Neural crest cell (in vitro differentiated cells): Measurements from ENCODE around the gene ATP8B1. TPM values are rescaled to one million over a fixed set of nuclear protein-coding genes. Genes with fewer than 3 reads are reported as not detected.

Experiments
- DNase-seq: peaks from one replicate; pipeline ENCODE4 v3.0.0; 2021; ENCODE audit warnings: low read depth, mixed read lengths, low spot score
- H3K27ac Mint-ChIP-seq: one replicate; pipeline ENCODE4 v1.8.0; 2021; ENCODE audit warnings: mild to moderate bottlenecking, mixed read lengths; ENCODE audit not compliant: unreplicated experiment
- H3K27me3 Mint-ChIP-seq: 2 replicates; pipeline ENCODE4 v1.8.0; 2021; ENCODE audit warnings: low read depth, mild to moderate bottlenecking, mixed read lengths
- H3K36me3 Mint-ChIP-seq: 2 replicates; pipeline ENCODE4 v1.8.0; 2021; ENCODE audit warnings: low read depth, mild to moderate bottlenecking, mixed read lengths
- H3K4me1 Mint-ChIP-seq: 2 replicates; pipeline ENCODE4 v1.8.0; 2021; ENCODE audit warnings: mixed read lengths
- H3K4me3 Mint-ChIP-seq: one replicate; pipeline ENCODE4 v1.8.0; 2021; ENCODE audit warnings: mild to moderate bottlenecking, mixed read lengths
- H3K9me3 Mint-ChIP-seq: 2 replicates; pipeline ENCODE4 v1.8.0; 2021; ENCODE audit warnings: mixed read lengths
- total RNA-seq: library from RNA; stranded (reverse); gene quantifications from 2 replicates; pipeline ENCODE4 v1.2.1, GENCODE V29; 2021
- TF ChIP-seq, protein P1 (sequence below): fragments of 200-600 bp; sonication (generic); conservative IDR thresholded peaks from 2 replicates; pipeline ENCODE4 v1.5.0; 2021; ENCODE audit warnings: antibody characterized with exemption, mild to moderate bottlenecking

The ATP8B1 gene
- total RNA-seq, 1 donor from 2014 or later: 0.05 TPM

DNA sequence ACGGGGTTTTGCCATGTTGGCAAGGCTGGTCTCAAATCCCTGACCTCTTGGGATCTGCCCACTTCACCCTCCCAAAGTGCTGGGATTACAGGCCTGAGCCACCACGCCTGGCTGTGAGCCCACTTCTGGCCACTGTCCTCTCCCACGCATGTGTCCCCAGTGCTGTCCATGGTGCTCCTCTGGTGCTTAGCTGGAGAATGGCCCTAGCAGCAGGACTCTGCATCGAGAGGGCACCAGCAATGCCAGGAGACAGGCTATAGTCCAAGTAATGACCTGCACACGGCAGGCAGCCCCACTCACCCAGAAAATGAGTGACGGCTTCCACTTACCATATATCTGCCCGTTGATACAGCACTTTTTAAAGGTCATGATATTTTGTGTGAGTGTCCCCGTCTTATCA, 115.1 kb downstream of the ATP8B1 start:
- H3K4me3 Mint-ChIP-seq: no peak overlapping the region
- no peak for DNase-seq
- no peaks in the 10 kb centered on the region for H3K4me1 Mint-ChIP-seq
- H3K36me3 Mint-ChIP-seq: no peaks in the 10 kb centered on the region
- no peak overlapping the region for H3K27ac Mint-ChIP-seq
- H3K9me3 Mint-ChIP-seq: peaks cover 2% of the 10 kb centered on the region
- TF ChIP-seq, protein P1, sequence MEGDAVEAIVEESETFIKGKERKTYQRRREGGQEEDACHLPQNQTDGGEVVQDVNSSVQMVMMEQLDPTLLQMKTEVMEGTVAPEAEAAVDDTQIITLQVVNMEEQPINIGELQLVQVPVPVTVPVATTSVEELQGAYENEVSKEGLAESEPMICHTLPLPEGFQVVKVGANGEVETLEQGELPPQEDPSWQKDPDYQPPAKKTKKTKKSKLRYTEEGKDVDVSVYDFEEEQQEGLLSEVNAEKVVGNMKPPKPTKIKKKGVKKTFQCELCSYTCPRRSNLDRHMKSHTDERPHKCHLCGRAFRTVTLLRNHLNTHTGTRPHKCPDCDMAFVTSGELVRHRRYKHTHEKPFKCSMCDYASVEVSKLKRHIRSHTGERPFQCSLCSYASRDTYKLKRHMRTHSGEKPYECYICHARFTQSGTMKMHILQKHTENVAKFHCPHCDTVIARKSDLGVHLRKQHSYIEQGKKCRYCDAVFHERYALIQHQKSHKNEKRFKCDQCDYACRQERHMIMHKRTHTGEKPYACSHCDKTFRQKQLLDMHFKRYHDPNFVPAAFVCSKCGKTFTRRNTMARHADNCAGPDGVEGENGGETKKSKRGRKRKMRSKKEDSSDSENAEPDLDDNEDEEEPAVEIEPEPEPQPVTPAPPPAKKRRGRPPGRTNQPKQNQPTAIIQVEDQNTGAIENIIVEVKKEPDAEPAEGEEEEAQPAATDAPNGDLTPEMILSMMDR: no peak
- H3K27me3 Mint-ChIP-seq: no peaks in the 10 kb centered on the region

DNA sequence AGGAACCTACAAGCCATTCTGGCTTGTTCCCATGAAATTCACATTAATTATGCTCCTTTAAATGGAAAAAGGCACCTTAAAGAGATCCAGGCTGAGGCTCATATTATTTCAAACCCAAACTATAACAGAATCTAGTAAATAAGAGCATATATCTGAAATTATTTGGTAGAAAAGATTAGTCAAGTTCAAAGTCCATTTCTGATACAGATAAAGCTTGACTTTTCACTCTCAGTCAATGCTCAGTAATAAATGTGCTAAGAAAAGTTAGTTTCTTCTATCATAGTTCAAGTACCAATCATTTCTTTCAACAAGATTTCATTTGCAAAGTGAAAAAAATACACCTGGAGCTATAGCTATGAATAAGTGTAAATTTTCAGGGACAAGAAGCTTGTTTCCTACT, 119.6 kb downstream of the ATP8B1 start:
- TF ChIP-seq, protein P1: no peak
- no peak for DNase-seq
- Mint-ChIP-seq H3K36me3 (no peaks in the 10 kb centered on the region), H3K9me3 (peaks cover 2% of the 10 kb centered on the region), H3K27me3 (no peaks in the 10 kb centered on the region), H3K27ac (no peak overlapping the region), H3K4me1 (no peaks in the 10 kb centered on the region), H3K4me3 (no peak overlapping the region)

DNA sequence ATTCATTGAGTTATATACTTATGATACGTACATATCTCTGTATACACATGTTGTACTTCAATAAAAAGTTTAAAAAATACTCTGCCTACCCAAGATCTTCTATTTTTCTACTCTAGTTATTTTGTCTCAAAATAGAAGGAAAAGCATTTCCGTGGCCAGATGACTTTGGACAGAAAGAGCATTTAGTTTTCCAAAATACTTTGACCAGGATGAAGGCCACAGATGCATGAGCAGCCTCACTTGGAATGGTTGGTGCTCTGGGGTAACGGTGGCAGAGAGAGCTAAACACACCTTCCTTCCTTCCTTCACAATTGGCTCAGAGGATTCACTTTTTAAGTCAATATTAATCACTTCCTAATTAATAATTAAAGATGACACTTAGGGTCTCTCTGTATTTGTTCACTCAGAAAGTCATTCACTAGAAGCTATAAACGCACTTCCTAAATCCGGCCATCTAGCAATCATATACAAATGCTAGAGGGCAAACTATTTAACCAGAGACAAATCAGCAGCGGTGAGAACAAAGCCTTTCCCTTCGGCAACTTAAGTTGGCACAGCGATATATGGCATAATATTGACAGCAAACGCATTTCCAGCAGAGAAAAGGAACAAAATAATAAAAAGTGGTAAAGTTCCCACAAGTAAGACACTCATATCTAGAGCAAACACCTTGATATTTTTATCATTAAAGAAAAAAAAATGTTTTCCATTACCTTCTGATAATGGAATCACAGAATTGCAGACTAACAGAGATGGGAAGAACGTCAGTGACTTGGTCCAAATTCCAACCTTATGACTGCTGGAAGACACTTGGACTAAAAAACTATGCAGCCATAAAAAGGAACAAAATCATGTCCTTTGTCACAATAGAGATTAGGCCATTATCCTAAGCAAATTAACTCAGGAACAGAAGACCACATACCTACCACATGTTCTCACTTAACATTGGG, 125.6 kb downstream of the ATP8B1 start:
- TF ChIP-seq, protein P1: no peak
- Mint-ChIP-seq H3K4me3 (no peak overlapping the region), H3K9me3 (peaks cover 4% of the 10 kb centered on the region), H3K36me3 (no peaks in the 10 kb centered on the region), H3K4me1 (no peaks in the 10 kb centered on the region), H3K27me3 (no peaks in the 10 kb centered on the region), H3K27ac (no peak overlapping the region)
- DNase-seq: no peak

DNA sequence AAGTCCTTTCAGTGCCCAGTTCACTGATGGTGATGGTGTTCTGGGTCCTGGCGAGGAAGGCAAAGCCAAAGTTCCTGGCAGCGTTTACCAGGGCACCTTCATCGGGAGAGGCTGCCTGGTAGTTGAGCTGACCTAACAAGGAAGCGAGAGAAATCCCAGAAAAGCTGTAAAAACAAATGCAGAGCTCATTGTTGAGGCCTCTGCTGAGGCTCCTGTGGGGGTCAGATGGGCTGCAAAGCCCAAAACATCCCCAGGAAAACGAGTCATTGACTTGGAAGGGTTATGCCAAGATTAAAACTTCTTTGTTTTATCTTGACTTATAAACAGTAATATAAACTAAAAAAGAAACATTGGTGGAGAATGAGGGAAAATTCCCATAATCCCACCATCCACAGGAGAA, 128.2 kb downstream of the ATP8B1 start:
- no peak for DNase-seq
- Mint-ChIP-seq H3K27ac (peak overlapping the region; percentile 75), H3K4me3 (no peak overlapping the region), H3K4me1 (no peaks in the 10 kb centered on the region), H3K36me3 (peaks cover 2% of the 10 kb centered on the region), H3K9me3 (peaks cover 7% of the 10 kb centered on the region), H3K27me3 (no peaks in the 10 kb centered on the region)
- TF ChIP-seq, protein P1: no peak

DNA sequence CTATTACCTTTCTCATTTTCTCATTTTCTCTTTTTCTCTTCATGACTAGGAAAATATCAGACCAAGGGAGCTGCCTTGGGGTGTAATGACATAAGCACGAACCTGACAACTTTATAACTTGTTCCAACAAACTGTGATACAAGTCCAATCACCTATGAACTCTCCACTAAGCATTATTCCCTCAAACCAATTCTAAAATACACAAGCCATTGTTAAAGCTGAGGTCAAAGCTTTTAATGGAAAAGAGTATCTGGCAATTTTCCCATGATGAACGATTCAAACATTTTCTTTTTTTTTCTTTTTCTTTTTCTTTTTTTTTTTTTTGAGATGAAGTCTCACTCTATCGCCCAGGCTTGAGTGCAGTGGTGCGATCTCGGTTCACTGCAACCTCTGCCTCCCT, 133.1 kb downstream of the ATP8B1 start:
- Mint-ChIP-seq H3K9me3 (peaks cover 7% of the 10 kb centered on the region), H3K36me3 (peaks cover 2% of the 10 kb centered on the region), H3K27me3 (no peaks in the 10 kb centered on the region), H3K4me1 (peaks cover 7% of the 10 kb centered on the region), H3K27ac (no peak overlapping the region), H3K4me3 (no peak overlapping the region)
- no peak for DNase-seq
- TF ChIP-seq, protein P1: no peak
